ENCODE results near the gene PPARA. TPM values are rescaled to one million over a fixed set of nuclear protein-coding genes. Genes with fewer than 3 reads are reported as not detected.

The PPARA gene
- total and polyA plus RNA-seq, 9 of the 15 experiments (the other 6 are each of a cell fraction or from before 2014, with no cell fraction given), result 0.64 to 5.3 (median 3.5) TPM

GRCh38 chr22:46180370-46181137 lies 30.2 kb downstream of the PPARA start (continued):
- TF ChIP-seq DPF2 (IDR thresholded peaks at IDR 0.05) (peak; percentile 67; the same call in 1 of the 2 replicates), ZNF75A (CRISPR knock-in tag; IDR thresholded peaks at IDR 0.05) (no peak), FOSL1 (tag; conservative IDR thresholded peaks at IDR 0.05) (no peak), CBFA2T3 (IDR thresholded peaks at IDR 0.05) (peak; percentile 90), MTA2 (IDR thresholded peaks at IDR 0.05; ENCODE audit: low read depth) (peak; percentile 81), CREB3L1 (IDR thresholded peaks at IDR 0.05; ENCODE audit: borderline replicate concordance, low read depth) (no peak), MNT (conservative IDR thresholded peaks at IDR 0.05) (0 out of 4 replicates have a peak, but pooled peaks of 1 of the 2 experiments have one; percentile 22), PML (IDR thresholded peaks at IDR 0.05; ENCODE audit: low read length) (0 out of 2 replicates have a peak, but pooled peaks have one; percentile 46), PRDM10 (IDR thresholded peaks at IDR 0.05; ENCODE audit: partially characterized antibody) (no peak), WHSC1 (IDR thresholded peaks at IDR 0.05; ENCODE audit: low read length) (no peak), TCF3 (CRISPR knock-in tag; IDR thresholded peaks at IDR 0.05) (peak; percentile 94), C11orf30 (IDR thresholded peaks at IDR 0.05; ENCODE audit: low read depth) (no peak), RBM22 (IDR thresholded peaks at IDR 0.05; ENCODE audit: low read depth, low read length, poor library complexity, severe bottlenecking) (no peak), PRMT5 (CRISPR knock-in tag; IDR thresholded peaks at IDR 0.05) (no peak), ZSCAN29 (IDR thresholded peaks at IDR 0.05) (no peak), PPARD (CRISPR knock-in tag; IDR thresholded peaks at IDR 0.05) (no peak), FOXP1 (CRISPR knock-in tag; IDR thresholded peaks at IDR 0.05) (no peak), HNRNPUL1 (IDR thresholded peaks at IDR 0.05; ENCODE audit: low read length) (no peak), TCFL5 (CRISPR knock-in tag; conservative IDR thresholded peaks at IDR 0.05) (no peak), RBM39 (optimal IDR thresholded peaks at IDR 0.05; ENCODE audit: low read depth, low read length) (no peak), ADNP (tag; IDR thresholded peaks at IDR 0.05) (no peak), SOX6 (IDR thresholded peaks at IDR 0.05) (peak; percentile 50), ZKSCAN1 (IDR thresholded peaks at IDR 0.05; ENCODE audit: low read depth, low read length) (no peak), NFXL1 (CRISPR knock-in tag; IDR thresholded peaks at IDR 0.05) (no peak), ZNF175 (CRISPR knock-in tag; IDR thresholded peaks at IDR 0.05; ENCODE audit: low read depth) (no peak)

Measured in K562 (cell line).